HT1080 (cell line): Measurements from ENCODE around the gene SH3PXD2B. TPM values are rescaled to one million over a fixed set of nuclear protein-coding genes. Genes with fewer than 3 reads are reported as not detected.
"Not testable (repeated sequence)": the region's sequence is repeated elsewhere in the genome, so short reads cannot be mapped to it uniquely, and the experiment has no call there.

Experiments used
- DNase-seq: peaks from one replicate; pipeline ENCODE4 v3.0.0-alpha.2; 2015; ENCODE audit warnings: low read depth
- total RNA-seq: library from RNA; depleted of rRNA; stranded (reverse); fragments of >200 nt; shearing (Covaris generic); gene quantifications from 2 replicates; pipeline ENCODE4 v1.2.3, GENCODE V29; 2014

SH3PXD2B gene
- total RNA-seq, 1 experiment from 2014 or later: 6.4 TPM

GRCh38 chr5:172373680-172374079 lies 80.6 kb downstream of the SH3PXD2B start:
- DNase-seq: no peak

DNA sequence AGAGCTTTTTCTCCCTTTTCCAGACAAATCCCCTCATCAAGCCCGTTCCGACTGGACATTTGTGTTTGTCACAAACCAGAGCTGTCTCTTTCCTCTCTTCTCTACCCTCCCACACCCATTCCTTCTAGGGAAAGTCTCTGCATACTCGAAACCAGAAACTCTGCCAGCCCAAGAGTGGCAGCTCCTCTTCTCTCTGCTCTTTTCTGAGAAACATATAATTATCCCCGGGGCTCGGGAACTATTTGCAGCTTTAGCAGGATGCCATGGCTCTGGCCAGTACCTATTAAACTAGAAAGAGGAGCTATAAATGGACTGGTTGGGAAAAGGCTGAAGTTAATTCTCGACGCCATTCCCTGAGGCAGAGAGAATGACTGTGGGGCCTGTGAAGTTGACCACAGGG lies 82.6 kb downstream of the SH3PXD2B start:
- no peak for DNase-seq

DNA sequence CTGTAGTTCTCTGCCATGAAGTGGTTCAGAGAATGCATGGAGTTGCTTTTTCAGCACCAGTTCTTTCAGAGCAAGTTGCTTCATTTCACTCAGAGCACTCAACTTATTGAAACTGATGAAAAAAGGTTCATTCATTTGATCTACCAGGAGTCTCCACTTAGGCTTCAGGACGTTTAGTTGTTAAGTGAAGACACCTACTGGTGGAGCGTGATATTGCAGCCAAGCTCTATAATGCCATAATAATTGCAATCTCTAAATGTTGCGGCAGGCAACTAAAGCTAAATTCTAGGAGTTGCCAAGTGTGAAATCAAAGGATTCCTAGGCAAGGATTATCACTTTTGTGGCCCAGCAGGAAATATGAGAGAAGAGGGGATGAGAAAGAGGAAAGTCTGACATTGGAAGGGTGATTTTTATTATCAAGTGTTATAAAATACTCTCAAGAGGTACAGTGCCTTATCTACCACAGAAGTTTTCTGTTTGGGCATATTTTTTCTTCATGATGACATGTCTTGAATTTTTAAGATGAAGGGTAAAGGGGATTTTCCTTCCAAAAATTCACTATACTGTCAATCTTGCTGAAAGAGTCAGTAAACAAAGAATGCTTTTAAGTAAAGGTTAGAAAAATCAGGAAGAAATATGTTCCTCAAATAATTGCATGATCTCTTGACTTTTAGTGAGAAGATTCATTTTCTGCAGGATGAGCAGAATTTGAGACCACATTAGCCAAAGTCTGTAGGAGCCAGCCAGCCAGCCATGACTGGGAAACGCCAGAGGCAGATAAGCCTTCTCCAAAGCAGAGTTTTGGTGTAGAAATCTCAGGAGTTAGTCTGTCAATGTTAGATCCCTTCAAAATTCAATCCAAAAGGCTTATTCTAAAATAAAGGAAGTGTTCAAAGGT lies 83.4 kb downstream of the SH3PXD2B start:
- DNase-seq: peak; percentile 47

DNA sequence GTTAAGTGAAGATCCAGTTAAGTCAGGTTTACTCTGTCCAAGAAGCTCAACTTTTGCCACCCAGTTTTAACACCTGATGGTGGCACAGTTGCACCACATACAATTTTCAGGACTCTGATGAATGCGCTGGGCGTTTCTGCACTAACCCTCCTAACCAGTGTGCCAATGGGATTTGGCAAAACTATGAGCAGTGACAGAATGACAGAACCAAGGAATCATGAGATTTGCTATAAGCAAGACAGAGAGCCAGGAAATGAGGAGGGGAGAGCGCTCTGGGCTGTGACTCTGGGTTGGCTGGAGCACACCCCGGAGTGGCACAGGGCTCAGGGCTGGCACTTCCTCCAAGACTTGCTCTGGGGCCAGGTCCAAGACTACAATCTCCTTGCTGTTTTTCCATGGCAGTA lies 84.1 kb downstream of the SH3PXD2B start:
- DNase-seq: no peak

GRCh38 chr5:172368699-172369098 lies 85.6 kb downstream of the SH3PXD2B start:
- DNase-seq: not testable (repeated sequence)

- DNase-seq: no peak
Measured at GRCh38 chr5:172365948-172366608, 88.2 kb downstream of the SH3PXD2B start.

GRCh38 chr5:172364773-172365172 lies 89.6 kb downstream of the SH3PXD2B start:
- DNase-seq: no peak

- DNase-seq: no peak
Measured at GRCh38 chr5:172362755-172363154, 91.6 kb downstream of the SH3PXD2B start.

DNA sequence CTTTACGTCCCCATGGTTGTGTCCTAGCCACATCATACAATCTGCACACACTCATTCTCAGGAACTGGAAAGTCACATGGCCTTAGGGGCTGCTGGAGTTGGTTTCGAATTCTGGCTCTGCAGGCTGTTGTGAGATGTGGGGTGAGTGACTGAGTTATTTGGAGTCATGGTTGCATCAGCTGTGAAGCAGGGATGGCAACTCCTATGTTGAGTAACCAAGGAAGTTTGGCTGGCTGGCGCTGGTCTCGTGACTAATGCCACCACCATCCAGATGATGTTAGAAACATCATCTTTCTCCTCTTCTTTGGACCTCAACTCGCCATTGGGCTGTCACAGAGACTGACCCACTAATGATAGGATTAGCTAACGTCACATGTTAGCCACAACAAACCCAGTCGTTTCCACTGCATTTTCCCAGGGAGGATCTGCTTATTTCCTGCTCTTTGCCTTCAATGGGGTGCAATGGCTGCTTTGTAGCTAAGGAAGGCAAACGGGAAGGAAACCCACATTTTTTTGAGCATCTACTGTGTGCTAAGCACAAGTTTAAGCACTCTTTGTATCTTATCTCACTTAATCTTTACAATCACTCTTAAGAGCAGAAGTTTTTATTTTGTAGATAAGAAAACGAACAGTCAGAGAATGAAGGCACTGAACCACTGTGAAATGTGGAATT lies 92.6 kb downstream of the SH3PXD2B start:
- DNase-seq: peak; percentile 87

DNA sequence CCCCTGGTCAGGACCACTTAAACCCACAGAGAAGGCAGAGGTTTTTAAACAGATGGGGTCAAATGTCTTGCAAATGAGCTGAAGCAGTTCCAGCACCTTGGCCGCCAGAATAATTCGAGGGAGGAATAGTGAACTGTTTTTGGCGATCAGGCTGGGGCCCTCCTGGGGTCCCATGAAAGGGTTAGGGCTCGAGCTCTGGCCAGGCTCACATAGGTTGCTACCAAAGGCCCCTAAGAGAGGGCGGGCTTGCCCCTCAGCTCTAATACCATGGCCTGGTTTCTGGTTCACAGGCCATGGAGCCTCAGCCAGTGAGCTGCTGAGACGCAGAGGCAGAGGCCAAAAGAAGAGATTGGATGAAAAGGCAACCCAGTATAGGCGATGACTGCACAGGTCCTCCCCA lies 96.0 kb downstream of the SH3PXD2B start:
- no peak for DNase-seq

DNA sequence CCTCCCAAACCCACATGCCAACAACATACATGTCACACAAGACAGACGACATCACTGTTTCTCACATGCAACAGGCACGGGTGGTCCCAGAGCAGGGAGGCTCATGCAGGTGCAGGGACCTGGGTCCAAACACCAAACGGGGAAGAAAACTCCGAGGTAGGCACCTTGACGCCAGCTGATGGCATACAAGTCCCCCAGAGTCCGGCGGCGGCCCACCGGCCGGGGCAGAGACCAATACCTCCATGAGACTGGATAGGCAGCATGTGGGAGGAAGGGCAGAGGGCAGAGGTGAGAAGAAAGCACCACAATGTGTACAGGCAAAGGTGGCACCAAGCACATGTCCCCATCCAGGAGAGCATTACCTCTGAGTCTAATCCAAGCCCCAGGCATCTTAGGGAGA lies 97.8 kb downstream of the SH3PXD2B start:
- DNase-seq: no peak

DNA sequence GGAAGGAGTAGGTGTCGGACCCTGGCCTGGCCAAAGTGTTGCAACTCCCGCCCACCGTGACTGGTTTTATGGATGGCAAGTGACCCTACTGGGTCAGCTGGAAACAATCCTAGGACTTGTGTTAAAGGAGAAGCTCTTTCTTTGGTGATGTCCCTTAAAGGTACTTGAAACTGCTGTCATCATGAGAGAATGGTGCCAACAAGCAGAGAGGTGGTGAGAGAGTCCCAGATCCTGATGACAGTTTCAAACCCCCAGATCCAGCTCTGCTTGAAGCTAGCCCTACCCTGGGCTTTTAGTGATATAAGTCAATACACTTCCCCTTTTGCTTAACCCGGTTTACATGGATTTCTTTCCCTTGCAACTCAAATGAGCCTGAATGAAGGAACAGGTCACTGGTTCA lies 98.3 kb downstream of the SH3PXD2B start:
- DNase-seq: no peak

- DNase-seq: no peak
Measured at GRCh38 chr5:172353846-172354245, 100.5 kb downstream of the SH3PXD2B start.

GRCh38 chr5:172353271-172353812 lies 101.0 kb downstream of the SH3PXD2B start:
- DNase-seq: no peak

DNA sequence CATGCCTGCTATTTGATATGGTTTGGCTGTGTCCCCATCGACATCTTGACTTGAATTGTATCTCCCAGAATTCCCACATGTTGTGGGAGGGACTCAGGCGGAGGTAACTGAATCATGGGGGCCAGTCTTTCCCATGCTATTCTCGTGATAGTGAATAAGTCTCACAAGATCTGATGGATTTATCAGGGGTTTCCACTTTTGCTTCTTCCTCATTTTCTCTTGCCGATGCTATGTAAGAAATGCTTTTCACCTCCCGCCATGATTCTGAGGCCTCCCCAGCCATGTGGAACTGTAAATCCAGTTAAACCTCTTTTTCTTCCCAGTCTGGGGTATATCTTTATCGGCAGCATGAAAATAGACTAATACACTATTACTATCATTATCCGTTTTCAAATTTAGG lies 101.8 kb downstream of the SH3PXD2B start:
- DNase-seq: not testable (repeated sequence)

DNA sequence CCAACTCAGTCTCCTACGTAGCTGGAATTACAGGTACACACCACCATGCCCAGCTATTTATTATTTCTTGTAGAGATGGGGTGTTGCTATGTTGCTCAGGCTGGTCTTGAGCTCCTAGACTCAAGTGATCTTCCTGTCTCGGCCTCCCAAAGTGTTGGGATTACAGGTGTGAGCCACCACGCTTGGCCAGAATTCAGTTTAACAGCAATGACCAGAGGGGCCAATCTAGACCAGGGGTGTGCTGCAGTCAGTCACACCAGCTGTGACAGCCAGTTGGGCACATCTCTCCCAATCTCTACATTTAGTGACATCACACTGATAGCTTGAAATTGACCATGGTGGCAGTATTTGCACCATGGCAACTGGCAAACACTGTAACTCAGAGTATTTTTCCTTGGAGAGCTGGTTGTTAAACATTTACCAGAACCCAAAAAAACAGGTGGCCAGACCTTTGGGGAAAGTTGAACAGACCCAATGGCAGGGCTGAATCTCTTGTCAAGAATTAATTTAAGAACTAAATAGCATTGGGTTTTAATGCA lies 103.0 kb downstream of the SH3PXD2B start:
- DNase-seq: no peak

GRCh38 chr5:172350212-172351181 lies 103.8 kb downstream of the SH3PXD2B start:
- DNase-seq: no peak

- DNase-seq: not testable (repeated sequence)
Measured at GRCh38 chr5:172348733-172349132, 105.6 kb downstream of the SH3PXD2B start.

GRCh38 chr5:172348084-172348483 lies 106.2 kb downstream of the SH3PXD2B start:
- DNase-seq: no peak

GRCh38 chr5:172347496-172348052 lies 106.8 kb downstream of the SH3PXD2B start:
- no peak for DNase-seq
